Stomach (tissue), 4 donors: ENCODE data around the gene PC.

Experiments used
- CTCF ChIP-seq, 7 experiments: fragments of 450-650 bp in 4 of 7; fragments of 200-600 bp in 3 of 7; sonication (generic) in 3 of 7; IDR thresholded peaks; one replicate each; pipeline ENCODE4 v1.5.1; 2016 to 2019; ENCODE audit warnings: antibody characterized with exemption in 7 of 7, control low read depth in 2 of 7, mild to moderate bottlenecking in 1 of 7
- EP300 ChIP-seq: sonication (generic); formaldehyde crosslinking; IDR thresholded peaks from one replicate; pipeline ENCODE4 v1.6.1; 2017; ENCODE audit warnings: antibody characterized with exemption
- POLR2A ChIP-seq, 4 donors: fragments of 450-650 bp; IDR thresholded peaks; one replicate each; pipeline ENCODE4 v1.6.1; 2016; ENCODE audit warnings: antibody characterized with exemption in 4 of 4, control low read depth in 2 of 4, mild to moderate bottlenecking in 1 of 4, moderate library complexity in 1 of 4
- POLR2AphosphoS5 ChIP-seq, 3 donors: sonication (generic); formaldehyde crosslinking; IDR thresholded peaks; one replicate each; pipeline ENCODE4 v1.6.1; 2016; ENCODE audit warnings: antibody characterized with exemption in 3 of 3

- TF ChIP-seq CTCF (IDR thresholded peaks at IDR 0.05) (no peak), POLR2AphosphoS5 (IDR thresholded peaks at IDR 0.05) (no peak), EP300 (no peak), POLR2A (IDR thresholded peaks at IDR 0.05) (no peak)
Observed at GRCh38 chr11:66922551-66922950, 35.6 kb downstream of the PC start.
